GM12874 (cell line): Measurements from ENCODE around the gene HDLBP.

ENCODE experiments used
- CTCF ChIP-seq: IDR thresholded peaks from 2 replicates; pipeline ENCODE4 v1.5.1; 2011; ENCODE audit warnings: low read depth, mild to moderate bottlenecking, control low read depth, low read length, moderate library complexity; ENCODE audit not compliant: insufficient read depth

The HDLBP gene

GRCh38 chr2:241232736-241233575, 82.5 kb downstream of the HDLBP start:
- TF ChIP-seq CTCF = no peak

GRCh38 chr2:241230435-241230834, 85.0 kb downstream of the HDLBP start:
- TF ChIP-seq CTCF = no peak

- no peak for TF ChIP-seq CTCF
These were observed 85.7 kb downstream of the HDLBP start for GRCh38 chr2:241229563-241230401.

GRCh38 chr2:241228860-241229516, 86.5 kb downstream of the HDLBP start:
- no peak for TF ChIP-seq CTCF

- TF ChIP-seq CTCF = no peak
These were observed 87.2 kb downstream of the HDLBP start for GRCh38 chr2:241228081-241228859.

GRCh38 chr2:241227594-241227993, 87.9 kb downstream of the HDLBP start:
- TF ChIP-seq CTCF = no peak
